Cardiac muscle cell (in vitro differentiated cells and primary cell): ENCODE results near the gene RNF214. TPM values are rescaled to one million over a fixed set of nuclear protein-coding genes. Genes with fewer than 3 reads are reported as not detected.
A peak's percentile ranks its signal among the peaks of the same experiment; 100 is the strongest.

Experiments used
- DNase-seq, 2 donors: peaks; one replicate each; pipeline versions ENCODE4 v3.0.0 to v3.0.0-alpha.2; 2010 to 2017; ENCODE audit warnings: low read depth in 1 of 2, low spot score in 1 of 2
- H3K27ac ChIP-seq: fragments of 200-600 bp; sonication (generic); 2 replicates; pipeline ENCODE4 v1.5.1; 2016
- H3K27me3 ChIP-seq: fragments of 200-600 bp; sonication (generic); 2 replicates; pipeline ENCODE4 v1.6.0; 2016; ENCODE audit warnings: control low read depth
- H3K36me3 ChIP-seq: fragments of 200-600 bp; sonication (generic); 2 replicates; pipeline ENCODE4 v1.5.1; 2016; ENCODE audit warnings: control low read depth
- H3K4me1 ChIP-seq: fragments of 200-600 bp; sonication (generic); 2 replicates; pipeline ENCODE4 v1.8.1; 2017; ENCODE audit warnings: low read depth, mild to moderate bottlenecking, mixed run types
- H3K4me3 ChIP-seq: fragments of 200-600 bp; sonication (generic); 2 replicates; pipeline ENCODE4 v1.5.1; 2016; ENCODE audit warnings: mild to moderate bottlenecking
- H3K9me3 ChIP-seq: fragments of 200-600 bp; sonication (generic); 2 replicates; pipeline ENCODE4 v1.5.1; 2017; ENCODE audit warnings: low read depth, mild to moderate bottlenecking, control low read depth
- polyA plus RNA-seq: library from polyadenylated mRNA; unstranded; fragments of >200 nt; fragmentation: Nextera tagmentation; extraction: Ambion mirVana; gene quantifications from 2 replicates; pipeline ENCODE4 v1.2.1, GENCODE V29; 2016
- total RNA-seq: library from RNA; depleted of rRNA; stranded (reverse); fragments of >200 nt; gene quantifications from 2 replicates; pipeline ENCODE4 v1.2.3, GENCODE V29; 2016
- TF ChIP-seq, protein P1 (sequence below): IDR thresholded peaks from 2 replicates; pipeline ENCODE4 v1.5.1; 2012; ENCODE audit warnings: low read depth, mild to moderate bottlenecking, low read length

The RNF214 gene
- total and polyA plus RNA-seq, 2 experiments from 2014 or later = 13.8 to 20.0 TPM

DNA sequence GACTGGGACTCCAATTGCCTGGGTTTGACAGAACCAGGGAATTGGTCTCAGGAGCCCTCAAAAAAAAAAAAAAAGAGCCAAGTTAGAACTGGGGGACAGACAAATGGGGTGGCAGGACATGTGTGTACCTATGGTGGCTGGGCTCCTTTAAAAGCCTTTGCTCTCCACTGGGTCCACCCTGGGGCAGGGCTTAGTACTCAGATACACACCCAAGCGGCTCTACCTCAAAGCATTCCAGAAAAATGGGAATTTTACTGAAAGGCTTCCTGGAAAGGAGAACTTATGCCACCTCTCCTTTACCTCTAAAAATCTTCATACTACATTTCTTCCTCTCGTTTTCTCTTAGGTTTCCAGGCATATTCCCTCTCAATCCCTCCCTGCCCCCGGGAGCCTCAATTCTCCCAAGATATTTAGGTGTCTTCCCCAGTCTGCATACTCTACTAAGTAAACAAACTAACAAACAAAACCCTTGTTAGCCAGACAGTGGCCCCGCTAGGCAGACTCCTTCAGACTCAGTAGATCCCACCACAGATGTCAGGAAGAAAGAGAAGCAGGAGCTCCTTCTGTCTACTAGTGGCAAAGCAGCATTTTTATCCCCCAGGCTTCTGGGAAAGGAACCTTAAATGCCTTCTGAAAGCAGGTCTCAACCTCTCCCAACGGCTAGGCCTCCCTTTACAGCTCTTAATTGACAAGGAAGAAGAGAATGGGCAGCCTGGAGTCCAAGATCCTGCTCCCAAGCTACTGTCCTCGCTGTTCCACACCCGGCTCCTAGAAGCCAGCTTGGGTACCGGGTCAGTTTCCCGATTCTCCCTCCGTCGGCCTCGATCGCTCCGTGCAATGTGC is 1.3 kb upstream of the RNF214 start:
- Histone ChIP-seq H3K36me3 (peaks cover 9% of the 10 kb centered on the region), H3K4me3 (peak overlapping the region; percentile 99), H3K9me3 (no peaks in the 10 kb centered on the region), H3K27ac (peak overlapping the region; percentile 88), H3K4me1 (no peaks in the 10 kb centered on the region), H3K27me3 (no peaks in the 10 kb centered on the region)
- DNase-seq = no peak
- TF ChIP-seq, protein P1, sequence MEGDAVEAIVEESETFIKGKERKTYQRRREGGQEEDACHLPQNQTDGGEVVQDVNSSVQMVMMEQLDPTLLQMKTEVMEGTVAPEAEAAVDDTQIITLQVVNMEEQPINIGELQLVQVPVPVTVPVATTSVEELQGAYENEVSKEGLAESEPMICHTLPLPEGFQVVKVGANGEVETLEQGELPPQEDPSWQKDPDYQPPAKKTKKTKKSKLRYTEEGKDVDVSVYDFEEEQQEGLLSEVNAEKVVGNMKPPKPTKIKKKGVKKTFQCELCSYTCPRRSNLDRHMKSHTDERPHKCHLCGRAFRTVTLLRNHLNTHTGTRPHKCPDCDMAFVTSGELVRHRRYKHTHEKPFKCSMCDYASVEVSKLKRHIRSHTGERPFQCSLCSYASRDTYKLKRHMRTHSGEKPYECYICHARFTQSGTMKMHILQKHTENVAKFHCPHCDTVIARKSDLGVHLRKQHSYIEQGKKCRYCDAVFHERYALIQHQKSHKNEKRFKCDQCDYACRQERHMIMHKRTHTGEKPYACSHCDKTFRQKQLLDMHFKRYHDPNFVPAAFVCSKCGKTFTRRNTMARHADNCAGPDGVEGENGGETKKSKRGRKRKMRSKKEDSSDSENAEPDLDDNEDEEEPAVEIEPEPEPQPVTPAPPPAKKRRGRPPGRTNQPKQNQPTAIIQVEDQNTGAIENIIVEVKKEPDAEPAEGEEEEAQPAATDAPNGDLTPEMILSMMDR = no peak

DNA sequence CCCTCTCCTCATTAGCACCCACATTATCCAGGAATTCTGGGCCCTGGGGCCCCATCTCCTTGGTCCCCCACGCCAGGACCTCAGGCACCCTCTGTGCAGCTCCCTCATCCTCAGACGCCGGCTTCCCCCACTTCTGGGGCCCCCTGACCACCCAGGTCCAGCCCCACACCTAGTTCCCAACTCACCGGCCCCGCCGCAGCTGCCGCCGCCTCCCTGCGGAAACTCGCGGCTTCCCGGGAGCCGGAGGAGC is 704 bp upstream of the RNF214 start, which contains the start of gene PCSK7:
Gene PCSK7, minus strand, starts transcription at position 232 of the 250 bp plus-strand sequence. CDS start 2,229 bp downstream, outside the sequence.
- H3K27me3 ChIP-seq = no peaks in the 10 kb centered on the region
- peaks cover 9% of the 10 kb centered on the region for H3K36me3 ChIP-seq
- DNase-seq = no peak
- H3K9me3 ChIP-seq = no peaks in the 10 kb centered on the region
- TF ChIP-seq, protein P1 = no peak
- H3K4me1 ChIP-seq = no peaks in the 10 kb centered on the region
- H3K4me3 ChIP-seq = peak within 1 kb of the TSS; percentile 99
- peak within 1 kb of the TSS; percentile 88 for H3K27ac ChIP-seq

DNA sequence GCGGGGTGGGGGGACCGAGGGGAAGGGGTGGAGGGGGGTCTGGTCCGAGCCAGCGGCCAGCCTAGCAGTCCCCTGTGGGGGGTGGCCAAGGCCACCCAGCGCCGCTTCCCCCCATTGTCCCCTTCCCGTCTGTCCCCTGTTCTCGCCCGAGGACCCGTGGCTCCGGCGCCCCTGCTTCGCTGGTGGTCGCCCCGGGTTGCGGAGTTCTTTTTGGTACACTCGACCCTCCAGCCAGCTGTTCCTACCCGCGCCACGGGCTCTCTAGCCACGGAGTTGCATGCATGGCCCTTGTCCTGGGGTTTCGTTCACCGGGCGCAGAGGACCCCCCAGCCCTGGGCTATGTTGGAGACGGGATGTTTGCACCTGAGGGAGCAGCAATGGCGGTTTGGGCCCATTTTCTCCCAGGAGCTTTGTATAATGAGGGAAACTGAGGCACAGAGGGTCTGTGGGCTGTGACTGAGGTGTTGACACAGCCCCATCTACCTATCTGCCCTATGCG is 489 bp downstream of the RNF214 start:
- TF ChIP-seq, protein P1 = no peak
- Histone ChIP-seq H3K27me3 (no peaks in the 10 kb centered on the region), H3K4me1 (no peaks in the 10 kb centered on the region), H3K36me3 (peaks cover 6% of the 10 kb centered on the region), H3K9me3 (no peaks in the 10 kb centered on the region), H3K27ac (peak overlapping the region; percentile 88), H3K4me3 (peak overlapping the region; percentile 99)
- DNase-seq = peak in 1 of 2 donors; percentile 38

DNA sequence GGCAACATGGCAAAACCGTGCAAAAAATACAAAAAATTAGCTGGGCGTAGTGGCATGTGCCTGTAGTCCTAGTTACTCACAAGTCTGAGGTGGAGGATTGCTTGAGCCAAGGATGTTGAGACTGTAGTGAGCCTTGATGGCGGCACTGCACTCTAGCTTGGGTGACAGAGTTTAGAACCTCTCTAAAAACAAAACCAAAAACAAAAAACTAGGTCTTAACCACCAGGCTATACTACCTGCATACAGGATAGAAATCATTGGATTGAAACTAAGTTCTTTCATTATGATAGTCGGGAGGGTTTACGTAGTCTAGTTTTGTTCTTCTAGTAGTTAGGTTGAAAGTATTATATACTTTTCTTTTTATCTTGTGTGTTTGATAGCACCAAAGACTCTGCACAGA is 5.8 kb downstream of the RNF214 start:
- H3K27me3 ChIP-seq = no peaks in the 10 kb centered on the region
- H3K27ac ChIP-seq = no peak overlapping the region
- H3K36me3 ChIP-seq = peaks cover 12% of the 10 kb centered on the region
- H3K4me1 ChIP-seq = no peaks in the 10 kb centered on the region
- H3K9me3 ChIP-seq = no peaks in the 10 kb centered on the region
- DNase-seq = no peak
- H3K4me3 ChIP-seq = no peak overlapping the region
- TF ChIP-seq, protein P1 = no peak

DNA sequence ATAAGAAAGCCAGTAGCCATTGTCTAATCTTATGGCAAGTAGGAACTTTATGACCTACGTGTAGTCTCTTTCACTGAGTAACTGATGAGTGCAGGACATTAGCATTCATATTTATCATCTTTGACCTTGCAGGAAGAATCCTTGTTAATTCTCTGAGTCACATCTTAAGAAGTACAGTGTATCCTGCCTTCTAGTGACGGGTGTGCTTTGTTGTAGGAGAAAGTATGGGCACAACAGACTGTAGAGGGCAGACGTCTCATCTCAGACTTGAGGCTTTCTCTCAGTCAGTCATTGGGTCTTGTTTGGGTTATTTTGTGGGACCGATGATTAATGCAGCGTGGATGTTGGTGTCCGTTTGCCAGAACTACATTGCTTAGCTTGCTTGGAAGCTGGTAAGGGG is 6.8 kb downstream of the RNF214 start:
- H3K4me1 ChIP-seq = no peaks in the 10 kb centered on the region
- H3K27me3 ChIP-seq = no peaks in the 10 kb centered on the region
- no peak overlapping the region for H3K27ac ChIP-seq
- H3K9me3 ChIP-seq = no peaks in the 10 kb centered on the region
- TF ChIP-seq, protein P1 = peak; percentile 74
- DNase-seq = peak in 1 of 2 donors; percentile 91
- H3K36me3 ChIP-seq = peaks cover 21% of the 10 kb centered on the region
- H3K4me3 ChIP-seq = no peak overlapping the region
